ENCODE results near the gene GPR135. TPM values are rescaled to one million over a fixed set of nuclear protein-coding genes. Genes with fewer than 3 reads are reported as not detected.

Gene GPR135
- polyA plus RNA-seq, 2 of the 4 experiments (the other 2 are of a cell fraction) = 1.5 to 3.6 TPM

DNA sequence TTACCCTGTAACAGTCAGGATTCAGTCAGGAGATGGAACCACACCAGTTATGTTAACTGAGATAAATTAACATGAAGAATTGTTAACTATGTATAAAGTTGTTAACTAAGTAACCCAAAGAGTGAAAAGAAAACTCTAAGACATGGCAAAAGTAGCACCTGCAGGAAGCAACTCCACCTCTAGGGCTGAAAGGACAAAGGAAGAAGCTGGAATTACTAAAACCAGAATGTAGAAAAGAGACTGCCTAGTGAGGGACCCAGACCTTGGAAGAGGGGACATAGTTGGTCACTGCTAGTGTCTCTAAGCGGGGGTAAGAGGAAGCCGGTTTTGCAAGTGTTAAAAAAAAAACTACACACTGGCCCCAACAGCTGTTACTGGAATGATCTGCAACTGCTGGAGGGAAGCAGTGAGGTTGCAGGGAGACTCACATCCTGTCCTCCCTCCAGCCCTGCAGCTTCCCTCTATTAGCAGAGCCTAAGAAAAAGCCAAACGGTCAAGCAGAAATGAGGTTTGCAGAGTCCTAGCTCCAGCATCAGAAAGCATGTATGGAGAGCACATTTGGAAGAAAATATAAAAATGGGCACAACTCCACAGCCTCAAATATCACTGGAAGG, 39.8 kb downstream of the GPR135 start:
- POLR2A ChIA-PET = no interaction called here
- WGBS (ENCODE audit: missing lambda C conversion rate) = 82% methylated on average over 3 of the region's 3 CpGs
- TF ChIP-seq ZC3H11A (IDR thresholded peaks at IDR 0.05) (no peak), CHD2 (IDR thresholded peaks at IDR 0.05; ENCODE audit: low read length, partially characterized antibody) (no peak), MAX (IDR thresholded peaks at IDR 0.05) (no peak), GATA3 (IDR thresholded peaks at IDR 0.05; ENCODE audit: borderline replicate concordance) (no peak), HEYL (CRISPR knock-in tag; IDR thresholded peaks at IDR 0.05) (no peak), RARB (CRISPR knock-in tag; IDR thresholded peaks at IDR 0.05) (no peak), RAD21 (conservative IDR thresholded peaks at IDR 0.05 in 1 of 2, IDR thresholded peaks at IDR 0.05 in 1 of 2) (no peak), RFX5 (IDR thresholded peaks at IDR 0.05) (no peak), TFCP2L1 (CRISPR knock-in tag; IDR thresholded peaks at IDR 0.05) (no peak), NPAS2 (CRISPR knock-in tag; IDR thresholded peaks at IDR 0.05; ENCODE audit: borderline replicate concordance) (no peak), JUN (IDR thresholded peaks at IDR 0.05) (no peak)
- TF ChIP-seq, protein P1, sequence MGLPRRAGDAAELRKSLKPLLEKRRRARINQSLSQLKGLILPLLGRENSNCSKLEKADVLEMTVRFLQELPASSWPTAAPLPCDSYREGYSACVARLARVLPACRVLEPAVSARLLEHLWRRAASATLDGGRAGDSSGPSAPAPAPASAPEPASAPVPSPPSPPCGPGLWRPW (IDR thresholded peaks at IDR 0.05) = no peak
- Histone ChIP-seq H3K9me3 (no peaks in the 10 kb centered on the region), H3K27ac (no peak overlapping the region), H3K4me2 (no peak overlapping the region), H3K4me1 (peaks cover 8% of the 10 kb centered on the region; the same call in 1 of the 3 replicates), H3K4me3 (no peak overlapping the region)
- CTCF ChIA-PET = interaction anchor here (0.9 kb wide), 1 partner anchor 301 kb away, joined by 3 read pairs; no protein-coding TSS in a partner anchor
- peak; percentile 45 to 55; a peak in 3 of 6 replicates for ATAC-seq
- FAIRE-seq = no peak
- no peak for DNase-seq (ENCODE audit: low read depth in 1 of 2, low spot score in 1 of 2)

- POLR2A ChIA-PET = no interaction called here
- FAIRE-seq = no peak
- H3K4me3 ChIP-seq = no peak overlapping the region
Measured at GRCh38 chr14:59424341-59425071, 40.7 kb downstream of the GPR135 start.

More at GRCh38 chr14:59424341-59425071, 40.7 kb downstream of the GPR135 start:
- H3K9me3 ChIP-seq = no peaks in the 10 kb centered on the region
- CTCF ChIA-PET = interaction anchor here (0.9 kb wide), 1 partner anchor 300 kb away, joined by 3 read pairs; no protein-coding TSS in a partner anchor
- peaks cover 8% of the 10 kb centered on the region; the same call in 1 of the 3 replicates for H3K4me1 ChIP-seq
- DNase-seq (ENCODE audit: low read depth in 1 of 2, low spot score in 1 of 2) (no peak), ATAC-seq (peak in 1 of 2 experiments; percentile 65; a peak in 3 of 6 replicates)
- no peak overlapping the region for H3K27ac ChIP-seq
- TF ChIP-seq KDM1A (IDR thresholded peaks at IDR 0.05; ENCODE audit: low read depth) (no peak), CBX2 (IDR thresholded peaks at IDR 0.05; ENCODE audit: borderline replicate concordance, low read depth) (no peak), RAD21 (conservative IDR thresholded peaks at IDR 0.05 in 1 of 2, IDR thresholded peaks at IDR 0.05 in 1 of 2) (no peak), ZNF302 (CRISPR knock-in tag; IDR thresholded peaks at IDR 0.05) (no peak), RNF2 (IDR thresholded peaks at IDR 0.05; ENCODE audit: borderline replicate concordance, low read depth) (no peak), TFCP2L1 (CRISPR knock-in tag; IDR thresholded peaks at IDR 0.05) (no peak), NFE2L2 (conservative IDR thresholded peaks at IDR 0.05; ENCODE audit: low read length) (no peak), CEBPB (IDR thresholded peaks at IDR 0.05) (no peak), HMGXB4 (CRISPR knock-in tag; IDR thresholded peaks at IDR 0.05; ENCODE audit: borderline replicate concordance) (no peak), PHF8 (IDR thresholded peaks at IDR 0.05; ENCODE audit: borderline replicate concordance, low read depth) (no peak), MYC (IDR thresholded peaks at IDR 0.05; ENCODE audit: borderline replicate concordance, low read length) (no peak), BCL3 (IDR thresholded peaks at IDR 0.05) (no peak), ATOH8 (CRISPR knock-in tag; IDR thresholded peaks at IDR 0.05; ENCODE audit: low read depth) (no peak), PBX3 (IDR thresholded peaks at IDR 0.05) (no peak), HDAC2 (IDR thresholded peaks at IDR 0.05) (no peak), TP53 (CRISPR knock-in tag; IDR thresholded peaks at IDR 0.05) (no peak), ZFP36 (IDR thresholded peaks at IDR 0.05; ENCODE audit: borderline replicate concordance, partially characterized antibody) (no peak), ESRRA (IDR thresholded peaks at IDR 0.05; ENCODE audit: borderline replicate concordance, low read length) (no peak)
- WGBS (ENCODE audit: missing lambda C conversion rate) = 82% methylated on average over 4 of the region's 4 CpGs
- H3K4me2 ChIP-seq = no peak overlapping the region

Data from A549 (cell line).